SK-N-SH treated with all-trans-retinoic acid at 6 μM for 48 hours (cell line): ENCODE results near the gene TPO.

Experiments
- ATAC-seq: fragments of 200-7000 bp; cut with Tn5 transposase; 3 replicates; pipeline ENCODE4 v1.9.1; 2020; ENCODE audit warnings: mild to moderate bottlenecking, moderate library complexity
- ARNTL ChIP-seq: fragments of 450-650 bp; formaldehyde crosslinking; IDR thresholded peaks from 2 replicates; pipeline ENCODE4 v1.5.0; 2020; ENCODE audit warnings: low read depth, mild to moderate bottlenecking, moderate library complexity, borderline replicate concordance
- BACH2 ChIP-seq: fragments of 250-450 bp; sonication (Bioruptor Pico); IDR thresholded peaks from 2 replicates; pipeline ENCODE4 v1.9.0; 2021; ENCODE audit warnings: mild to moderate bottlenecking, borderline replicate concordance
- CSDC2 ChIP-seq: fragments of 250-450 bp; sonication (Bioruptor Pico); IDR thresholded peaks from 2 replicates; pipeline ENCODE4 v1.5.0; 2020; ENCODE audit warnings: mild to moderate bottlenecking, moderate library complexity
- GLIS3 ChIP-seq: fragments of 250-450 bp; sonication (Bioruptor Pico); IDR thresholded peaks from 2 replicates; pipeline ENCODE4 v1.5.0; 2020; ENCODE audit warnings: mild to moderate bottlenecking, moderate library complexity
- ISL1 ChIP-seq: fragments of 250-450 bp; sonication (Bioruptor Pico); IDR thresholded peaks from 2 replicates; pipeline ENCODE4 v2.1.2; 2022; ENCODE audit warnings: mild to moderate bottlenecking, moderate library complexity
- OSR1 ChIP-seq: fragments of 250-450 bp; sonication (Bioruptor Pico); IDR thresholded peaks from 2 replicates; pipeline ENCODE4 v1.8.0; 2022; ENCODE audit warnings: moderate library complexity, mild to moderate bottlenecking, inconsistent platforms
- POU6F1 ChIP-seq: fragments of 250-450 bp; sonication (Bioruptor Pico); IDR thresholded peaks from 2 replicates; pipeline ENCODE4 v1.8.0; 2021; ENCODE audit warnings: low read depth, mild to moderate bottlenecking, moderate library complexity, borderline replicate concordance
- PPARA ChIP-seq: fragments of 250-450 bp; sonication (Bioruptor Pico); IDR thresholded peaks from 2 replicates; pipeline ENCODE4 v1.5.0; 2020; ENCODE audit warnings: mild to moderate bottlenecking, borderline replicate concordance
- RARB ChIP-seq: fragments of 250-450 bp; sonication (Bioruptor Pico); IDR thresholded peaks from 2 replicates; pipeline ENCODE4 v1.8.0; 2021; ENCODE audit warnings: mild to moderate bottlenecking, moderate library complexity
- SNAI2 ChIP-seq: fragments of 250-450 bp; sonication (Bioruptor Pico); IDR thresholded peaks from 2 replicates; pipeline ENCODE4 v1.5.0; 2020; ENCODE audit warnings: mild to moderate bottlenecking, moderate library complexity
- TCF4 ChIP-seq: fragments of 250-450 bp; sonication (Bioruptor Pico); IDR thresholded peaks from 2 replicates; pipeline ENCODE4 v1.8.0; 2021; ENCODE audit warnings: mild to moderate bottlenecking, moderate library complexity, borderline replicate concordance
- TOX ChIP-seq: fragments of 250-450 bp; sonication (Bioruptor Pico); IDR thresholded peaks from 2 replicates; pipeline ENCODE4 v1.8.0; 2021; ENCODE audit warnings: mild to moderate bottlenecking, moderate library complexity, borderline replicate concordance
- ZC3H10 ChIP-seq: fragments of 250-450 bp; sonication (Bioruptor Pico); IDR thresholded peaks from 2 replicates; pipeline ENCODE4 v1.5.1; 2021; ENCODE audit warnings: mild to moderate bottlenecking, moderate library complexity
- ZFP3 ChIP-seq: fragments of 250-450 bp; sonication (Bioruptor Pico); IDR thresholded peaks from 2 replicates; pipeline ENCODE4 v1.5.0; 2020; ENCODE audit warnings: mild to moderate bottlenecking, moderate library complexity
- ZFP30 ChIP-seq: fragments of 450-650 bp; formaldehyde crosslinking; IDR thresholded peaks from 2 replicates; pipeline ENCODE4 v1.5.0; 2022; ENCODE audit warnings: mild to moderate bottlenecking, moderate library complexity
- ZNF565 ChIP-seq: fragments of 450-650 bp; formaldehyde crosslinking; conservative IDR thresholded peaks from 2 replicates; pipeline ENCODE4 v1.5.0; 2020; ENCODE audit warnings: low read depth, mild to moderate bottlenecking, moderate library complexity
- ZNF70 ChIP-seq: fragments of 450-650 bp; formaldehyde crosslinking; IDR thresholded peaks from 2 replicates; pipeline ENCODE4 v1.5.0; 2020; ENCODE audit warnings: mild to moderate bottlenecking, moderate library complexity
- ZNF8 ChIP-seq: fragments of 450-650 bp; formaldehyde crosslinking; IDR thresholded peaks from 2 replicates; pipeline ENCODE4 v1.5.0; 2020; ENCODE audit warnings: mild to moderate bottlenecking, moderate library complexity
- TF ChIP-seq, protein P1 (sequence below): fragments of 250-450 bp; sonication (Bioruptor Pico); IDR thresholded peaks from 2 replicates; pipeline ENCODE4 v1.8.0; 2020; ENCODE audit warnings: mild to moderate bottlenecking, moderate library complexity, borderline replicate concordance
- TF ChIP-seq, protein P2 (sequence below): fragments of 250-450 bp; sonication (Bioruptor Pico); IDR thresholded peaks from 2 replicates; pipeline ENCODE4 v1.5.0; 2020; ENCODE audit warnings: mild to moderate bottlenecking, moderate library complexity
- TF ChIP-seq, protein P3 (sequence below): fragments of 250-450 bp; sonication (Bioruptor Pico); IDR thresholded peaks from 2 replicates; pipeline ENCODE4 v1.5.1; 2021; ENCODE audit warnings: mild to moderate bottlenecking, moderate library complexity
- TF ChIP-seq, protein P4 (sequence below): fragments of 250-450 bp; sonication (Bioruptor Pico); IDR thresholded peaks from 2 replicates; pipeline ENCODE4 v1.5.1; 2020; ENCODE audit warnings: low read depth, mild to moderate bottlenecking, moderate library complexity

The TPO gene

DNA sequence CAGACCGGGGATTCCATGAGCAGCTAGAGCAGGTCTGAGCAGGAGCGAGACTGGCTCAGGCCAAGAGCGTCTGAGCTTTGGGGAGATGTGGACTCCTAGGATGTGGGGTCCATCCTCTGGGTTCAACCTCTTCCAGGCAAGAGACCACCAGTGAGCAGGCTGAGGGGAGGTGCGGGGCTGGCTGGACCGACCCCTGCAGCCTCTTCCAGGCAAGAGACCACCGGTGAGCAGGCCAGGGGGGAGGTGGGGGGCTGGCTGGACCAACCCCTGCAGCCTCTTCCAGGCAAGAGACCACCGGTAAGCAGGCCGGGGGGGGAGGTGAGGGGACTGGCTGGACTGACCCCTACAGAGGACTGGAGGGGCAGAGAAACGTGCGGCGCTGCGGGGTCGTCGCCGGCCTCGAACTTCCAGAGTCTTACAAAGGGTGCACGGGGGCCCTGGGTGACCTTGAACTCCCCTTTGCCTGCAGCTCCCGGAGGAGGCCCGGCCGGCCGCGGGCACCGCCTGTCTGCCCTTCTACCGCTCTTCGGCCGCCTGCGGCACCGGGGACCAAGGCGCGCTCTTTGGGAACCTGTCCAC, 63.4 kb downstream of the TPO start:
- TF ChIP-seq ZC3H10 (CRISPR knock-in tag) (no peak), CSDC2 (no peak), ZFP30 (CRISPR knock-in tag) (no peak), GLIS3 (no peak), BACH2 (CRISPR knock-in tag) (no peak), ZNF565 (CRISPR knock-in tag) (no peak), OSR1 (no peak), ISL1 (CRISPR knock-in tag) (no peak), POU6F1 (CRISPR knock-in tag) (no peak), ZFP3 (CRISPR knock-in tag) (no peak)
- TF ChIP-seq, protein P1, sequence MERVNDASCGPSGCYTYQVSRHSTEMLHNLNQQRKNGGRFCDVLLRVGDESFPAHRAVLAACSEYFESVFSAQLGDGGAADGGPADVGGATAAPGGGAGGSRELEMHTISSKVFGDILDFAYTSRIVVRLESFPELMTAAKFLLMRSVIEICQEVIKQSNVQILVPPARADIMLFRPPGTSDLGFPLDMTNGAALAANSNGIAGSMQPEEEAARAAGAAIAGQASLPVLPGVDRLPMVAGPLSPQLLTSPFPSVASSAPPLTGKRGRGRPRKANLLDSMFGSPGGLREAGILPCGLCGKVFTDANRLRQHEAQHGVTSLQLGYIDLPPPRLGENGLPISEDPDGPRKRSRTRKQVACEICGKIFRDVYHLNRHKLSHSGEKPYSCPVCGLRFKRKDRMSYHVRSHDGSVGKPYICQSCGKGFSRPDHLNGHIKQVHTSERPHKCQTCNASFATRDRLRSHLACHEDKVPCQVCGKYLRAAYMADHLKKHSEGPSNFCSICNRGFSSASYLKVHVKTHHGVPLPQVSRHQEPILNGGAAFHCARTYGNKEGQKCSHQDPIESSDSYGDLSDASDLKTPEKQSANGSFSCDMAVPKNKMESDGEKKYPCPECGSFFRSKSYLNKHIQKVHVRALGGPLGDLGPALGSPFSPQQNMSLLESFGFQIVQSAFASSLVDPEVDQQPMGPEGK (CRISPR knock-in tag), result no peak
- TF ChIP-seq, protein P2, sequence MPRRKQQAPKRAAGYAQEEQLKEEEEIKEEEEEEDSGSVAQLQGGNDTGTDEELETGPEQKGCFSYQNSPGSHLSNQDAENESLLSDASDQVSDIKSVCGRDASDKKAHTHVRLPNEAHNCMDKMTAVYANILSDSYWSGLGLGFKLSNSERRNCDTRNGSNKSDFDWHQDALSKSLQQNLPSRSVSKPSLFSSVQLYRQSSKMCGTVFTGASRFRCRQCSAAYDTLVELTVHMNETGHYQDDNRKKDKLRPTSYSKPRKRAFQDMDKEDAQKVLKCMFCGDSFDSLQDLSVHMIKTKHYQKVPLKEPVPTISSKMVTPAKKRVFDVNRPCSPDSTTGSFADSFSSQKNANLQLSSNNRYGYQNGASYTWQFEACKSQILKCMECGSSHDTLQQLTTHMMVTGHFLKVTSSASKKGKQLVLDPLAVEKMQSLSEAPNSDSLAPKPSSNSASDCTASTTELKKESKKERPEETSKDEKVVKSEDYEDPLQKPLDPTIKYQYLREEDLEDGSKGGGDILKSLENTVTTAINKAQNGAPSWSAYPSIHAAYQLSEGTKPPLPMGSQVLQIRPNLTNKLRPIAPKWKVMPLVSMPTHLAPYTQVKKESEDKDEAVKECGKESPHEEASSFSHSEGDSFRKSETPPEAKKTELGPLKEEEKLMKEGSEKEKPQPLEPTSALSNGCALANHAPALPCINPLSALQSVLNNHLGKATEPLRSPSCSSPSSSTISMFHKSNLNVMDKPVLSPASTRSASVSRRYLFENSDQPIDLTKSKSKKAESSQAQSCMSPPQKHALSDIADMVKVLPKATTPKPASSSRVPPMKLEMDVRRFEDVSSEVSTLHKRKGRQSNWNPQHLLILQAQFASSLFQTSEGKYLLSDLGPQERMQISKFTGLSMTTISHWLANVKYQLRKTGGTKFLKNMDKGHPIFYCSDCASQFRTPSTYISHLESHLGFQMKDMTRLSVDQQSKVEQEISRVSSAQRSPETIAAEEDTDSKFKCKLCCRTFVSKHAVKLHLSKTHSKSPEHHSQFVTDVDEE (CRISPR knock-in tag), result no peak
- TF ChIP-seq, protein P3, sequence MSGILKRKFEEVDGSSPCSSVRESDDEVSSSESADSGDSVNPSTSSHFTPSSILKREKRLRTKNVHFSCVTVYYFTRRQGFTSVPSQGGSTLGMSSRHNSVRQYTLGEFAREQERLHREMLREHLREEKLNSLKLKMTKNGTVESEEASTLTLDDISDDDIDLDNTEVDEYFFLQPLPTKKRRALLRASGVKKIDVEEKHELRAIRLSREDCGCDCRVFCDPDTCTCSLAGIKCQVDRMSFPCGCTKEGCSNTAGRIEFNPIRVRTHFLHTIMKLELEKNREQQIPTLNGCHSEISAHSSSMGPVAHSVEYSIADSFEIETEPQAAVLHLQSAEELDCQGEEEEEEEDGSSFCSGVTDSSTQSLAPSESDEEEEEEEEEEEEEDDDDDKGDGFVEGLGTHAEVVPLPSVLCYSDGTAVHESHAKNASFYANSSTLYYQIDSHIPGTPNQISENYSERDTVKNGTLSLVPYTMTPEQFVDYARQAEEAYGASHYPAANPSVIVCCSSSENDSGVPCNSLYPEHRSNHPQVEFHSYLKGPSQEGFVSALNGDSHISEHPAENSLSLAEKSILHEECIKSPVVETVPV, result no peak
- ATAC-seq, result no peak

DNA sequence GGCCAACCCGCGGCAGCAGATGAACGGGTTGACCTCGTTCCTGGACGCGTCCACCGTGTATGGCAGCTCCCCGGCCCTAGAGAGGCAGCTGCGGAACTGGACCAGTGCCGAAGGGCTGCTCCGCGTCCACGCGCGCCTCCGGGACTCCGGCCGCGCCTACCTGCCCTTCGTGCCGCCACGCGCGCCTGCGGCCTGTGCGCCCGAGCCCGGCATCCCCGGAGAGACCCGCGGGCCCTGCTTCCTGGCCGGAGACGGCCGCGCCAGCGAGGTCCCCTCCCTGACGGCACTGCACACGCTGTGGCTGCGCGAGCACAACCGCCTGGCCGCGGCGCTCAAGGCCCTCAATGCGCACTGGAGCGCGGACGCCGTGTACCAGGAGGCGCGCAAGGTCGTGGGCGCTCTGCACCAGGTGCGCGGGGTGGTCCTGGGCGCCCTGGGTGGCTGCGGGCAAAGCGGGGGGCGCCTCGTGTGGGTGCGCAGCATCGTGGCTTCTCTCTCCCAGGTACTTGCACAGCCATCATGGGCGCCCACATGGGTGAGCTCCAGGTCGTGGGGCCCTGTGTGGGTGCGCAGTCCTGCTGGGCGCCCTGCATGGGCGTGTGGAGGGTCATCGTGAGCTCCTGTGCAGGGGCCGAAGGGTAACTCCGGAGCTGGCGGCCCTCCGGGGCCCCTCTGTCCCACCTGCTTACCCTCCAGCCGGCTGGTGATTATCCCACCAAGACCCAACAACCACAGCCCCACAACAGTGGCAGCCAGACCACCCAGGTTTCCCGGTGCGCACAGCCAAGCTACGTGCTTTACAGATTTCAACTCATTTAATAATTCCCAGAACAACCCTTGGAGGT, 64.2 kb downstream of the TPO start:
- no peak for ATAC-seq
- TF ChIP-seq RARB (CRISPR knock-in tag) (no peak), PPARA (CRISPR knock-in tag) (no peak), GLIS3 (no peak), TCF4 (no peak), OSR1 (no peak), ISL1 (CRISPR knock-in tag) (no peak), CSDC2 (no peak), ZFP30 (CRISPR knock-in tag) (no peak), TOX (no peak), ZNF8 (CRISPR knock-in tag) (no peak), ARNTL (CRISPR knock-in tag) (no peak), BACH2 (CRISPR knock-in tag) (no peak), ZNF70 (CRISPR knock-in tag) (no peak), SNAI2 (CRISPR knock-in tag) (no peak), ZC3H10 (CRISPR knock-in tag) (no peak)
- TF ChIP-seq, protein P4, sequence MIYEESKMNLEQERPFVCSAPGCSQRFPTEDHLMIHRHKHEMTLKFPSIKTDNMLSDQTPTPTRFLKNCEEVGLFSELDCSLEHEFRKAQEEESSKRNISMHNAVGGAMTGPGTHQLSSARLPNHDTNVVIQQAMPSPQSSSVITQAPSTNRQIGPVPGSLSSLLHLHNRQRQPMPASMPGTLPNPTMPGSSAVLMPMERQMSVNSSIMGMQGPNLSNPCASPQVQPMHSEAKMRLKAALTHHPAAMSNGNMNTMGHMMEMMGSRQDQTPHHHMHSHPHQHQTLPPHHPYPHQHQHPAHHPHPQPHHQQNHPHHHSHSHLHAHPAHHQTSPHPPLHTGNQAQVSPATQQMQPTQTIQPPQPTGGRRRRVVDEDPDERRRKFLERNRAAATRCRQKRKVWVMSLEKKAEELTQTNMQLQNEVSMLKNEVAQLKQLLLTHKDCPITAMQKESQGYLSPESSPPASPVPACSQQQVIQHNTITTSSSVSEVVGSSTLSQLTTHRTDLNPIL, result no peak
- TF ChIP-seq, protein P1 (CRISPR knock-in tag), result no peak
- TF ChIP-seq, protein P2 (CRISPR knock-in tag), result no peak
- TF ChIP-seq, protein P3, result no peak
